OCI-M2 (cell line): ENCODE measurements around the gene TUBGCP6.
"Not testable (repeated sequence)": the region's sequence is repeated elsewhere in the genome, so short reads cannot be mapped to it uniquely, and the experiment has no call there.

Experiments used
- DNase-seq: peaks from one replicate; lab custom pipeline; 2025; ENCODE audit not compliant: unreplicated experiment; lab: John Stamatoyannopoulos, UW

TUBGCP6 gene

GRCh38 chr22:50213263-50213662, 31.6 kb downstream of the TUBGCP6 start:
- no peak for DNase-seq

- DNase-seq, result no peak
Observed at GRCh38 chr22:50211147-50211546, 33.7 kb downstream of the TUBGCP6 start.

- DNase-seq, result no peak
Observed at GRCh38 chr22:50210378-50211139, 34.3 kb downstream of the TUBGCP6 start.

GRCh38 chr22:50209893-50210292, 34.9 kb downstream of the TUBGCP6 start:
- DNase-seq, result no peak

- DNase-seq, result no peak
Observed at GRCh38 chr22:50208939-50209892, 35.6 kb downstream of the TUBGCP6 start.

- no peak for DNase-seq
Observed at GRCh38 chr22:50208430-50208938, 36.3 kb downstream of the TUBGCP6 start.

GRCh38 chr22:50207383-50208140, 37.3 kb downstream of the TUBGCP6 start:
- no peak for DNase-seq

GRCh38 chr22:50206599-50206998, 38.2 kb downstream of the TUBGCP6 start:
- DNase-seq, result no peak

GRCh38 chr22:50205781-50206569, 38.8 kb downstream of the TUBGCP6 start:
- no peak for DNase-seq

GRCh38 chr22:50204998-50205397, 39.8 kb downstream of the TUBGCP6 start:
- DNase-seq, result not testable (repeated sequence)

- DNase-seq, result no peak
Observed at GRCh38 chr22:50204571-50204970, 40.3 kb downstream of the TUBGCP6 start.

GRCh38 chr22:50203288-50203687, 41.5 kb downstream of the TUBGCP6 start:
- DNase-seq, result no peak

GRCh38 chr22:50202130-50202666, 42.6 kb downstream of the TUBGCP6 start:
- DNase-seq, result no peak

GRCh38 chr22:50201191-50202129, 43.4 kb downstream of the TUBGCP6 start:
- no peak for DNase-seq

GRCh38 chr22:50200461-50201190, 44.2 kb downstream of the TUBGCP6 start, which contains the start of gene SELENOO:
TSS of gene SELENOO (plus strand) at chr22:50201011. CDS start at chr22:50201037, 26 bp downstream.
- no peak for DNase-seq

- DNase-seq, result no peak
Observed at GRCh38 chr22:50199829-50200460, 44.9 kb downstream of the TUBGCP6 start.

- DNase-seq, result no peak
Observed at GRCh38 chr22:50199251-50199721, 45.5 kb downstream of the TUBGCP6 start.
